ENCODE results near the gene ANKS1A.

The ANKS1A gene

GRCh38 chr6:34908194-34908593, 19.1 kb downstream of the ANKS1A start:
- Mint-ChIP-seq H3K9me3 (no peaks in the 10 kb centered on the region), H3K4me1 (peaks cover 31% of the 10 kb centered on the region), H3K27me3 (ENCODE audit: low read depth) (no peaks in the 10 kb centered on the region), H3K4me3 (no peak overlapping the region), H3K27ac (peak overlapping the region in 1 of 3 experiments; percentile 62), H3K36me3 (ENCODE audit: low read depth) (no peaks in the 10 kb centered on the region)
- no peak for TF ChIP-seq CTCF (IDR thresholded peaks at IDR 0.05; ENCODE audit: unreplicated experiment in 3 of 3)

- no peaks in the 10 kb centered on the region for H3K27me3 Mint-ChIP-seq (ENCODE audit: low read depth)
- peaks cover 31% of the 10 kb centered on the region for H3K4me1 Mint-ChIP-seq
- no peak overlapping the region for H3K4me3 Mint-ChIP-seq
- H3K36me3 Mint-ChIP-seq (ENCODE audit: low read depth): no peaks in the 10 kb centered on the region
- H3K27ac Mint-ChIP-seq: peak overlapping the region; percentile 2 to 58 (median 18)
- TF ChIP-seq CTCF (IDR thresholded peaks at IDR 0.05; ENCODE audit: unreplicated experiment in 3 of 3): no peak
- H3K9me3 Mint-ChIP-seq: no peaks in the 10 kb centered on the region
These were observed 20.3 kb downstream of the ANKS1A start for GRCh38 chr6:34909320-34909883.

GRCh38 chr6:34911822-34912221, 22.8 kb downstream of the ANKS1A start:
- H3K27me3 Mint-ChIP-seq (ENCODE audit: low read depth): no peaks in the 10 kb centered on the region

GRCh38 chr6:34912715-34913464, 23.8 kb downstream of the ANKS1A start:
- peak overlapping the region in 2 of 3 experiments; percentile 21 to 65 for H3K27ac Mint-ChIP-seq
- no peak for TF ChIP-seq CTCF (IDR thresholded peaks at IDR 0.05; ENCODE audit: unreplicated experiment in 3 of 3)
- no peaks in the 10 kb centered on the region for H3K9me3 Mint-ChIP-seq
- no peaks in the 10 kb centered on the region for H3K27me3 Mint-ChIP-seq (ENCODE audit: low read depth)
- no peak overlapping the region for H3K4me3 Mint-ChIP-seq
- H3K4me1 Mint-ChIP-seq: peaks cover 31% of the 10 kb centered on the region
- peaks cover 1% of the 10 kb centered on the region for H3K36me3 Mint-ChIP-seq (ENCODE audit: low read depth)

More at GRCh38 chr6:34911822-34912221, 22.8 kb downstream of the ANKS1A start:
- Mint-ChIP-seq H3K4me3 (no peak overlapping the region), H3K36me3 (ENCODE audit: low read depth) (no peaks in the 10 kb centered on the region), H3K27ac (peak overlapping the region; percentile 82 to 93 (median 90)), H3K9me3 (no peaks in the 10 kb centered on the region), H3K4me1 (peaks cover 27% of the 10 kb centered on the region)
- no peak for TF ChIP-seq CTCF (IDR thresholded peaks at IDR 0.05; ENCODE audit: unreplicated experiment in 3 of 3)

GRCh38 chr6:34914358-34914757, 25.3 kb downstream of the ANKS1A start:
- Mint-ChIP-seq H3K4me1 (peaks cover 31% of the 10 kb centered on the region), H3K4me3 (no peak overlapping the region), H3K36me3 (ENCODE audit: low read depth) (peaks cover 4% of the 10 kb centered on the region), H3K27me3 (ENCODE audit: low read depth) (no peaks in the 10 kb centered on the region), H3K9me3 (no peaks in the 10 kb centered on the region), H3K27ac (peak overlapping the region in 1 of 3 experiments; percentile 73)
- no peak for TF ChIP-seq CTCF (IDR thresholded peaks at IDR 0.05; ENCODE audit: unreplicated experiment in 3 of 3)
